A549 (cell line): ENCODE results near the gene TTLL11.

ENCODE experiments used
- EHMT2 ChIP-seq: fragments of 200-600 bp; sonication (generic); IDR thresholded peaks from 2 replicates; pipeline ENCODE4 v1.6.1; 2016; ENCODE audit warnings: antibody characterized with exemption, low read depth, mild to moderate bottlenecking, moderate library complexity
- EP300 ChIP-seq, 2 experiments: fragments of >200 bp; sonication (Bioruptor Twin); formaldehyde crosslinking; IDR thresholded peaks; 2 replicates in 1 of 2; 3 replicates in 1 of 2; pipeline ENCODE4 v1.6.1; 2016 to 2017
- MAFK ChIP-seq: fragments of 450-650 bp; IDR thresholded peaks from 2 replicates; pipeline ENCODE4 v1.6.1; 2014; ENCODE audit not compliant: partially characterized antibody
- POLR2A ChIP-seq: IDR thresholded peaks from 2 replicates; pipeline ENCODE4 v1.6.1; 2012; ENCODE audit warnings: mild to moderate bottlenecking, low read length
- POLR2AphosphoS2 ChIP-seq: conservative IDR thresholded peaks from 2 replicates; pipeline ENCODE4 v1.6.1; 2012; ENCODE audit warnings: low read length, improper control_type of control experiment, inconsistent platforms
- TF ChIP-seq, protein P1 (sequence below): fragments of >200 bp; sonication (Bioruptor Twin); formaldehyde crosslinking; IDR thresholded peaks from 3 replicates; pipeline ENCODE4 v1.5.1; 2016
- TF ChIP-seq, protein P2 (sequence below): IDR thresholded peaks from 2 replicates; pipeline ENCODE4 v1.6.1; 2012
- TF ChIP-seq, protein P3 (sequence below): fragments of >200 bp; sonication (Bioruptor Twin); formaldehyde crosslinking; IDR thresholded peaks from 3 replicates; pipeline ENCODE4 v1.6.1; 2016

DNA sequence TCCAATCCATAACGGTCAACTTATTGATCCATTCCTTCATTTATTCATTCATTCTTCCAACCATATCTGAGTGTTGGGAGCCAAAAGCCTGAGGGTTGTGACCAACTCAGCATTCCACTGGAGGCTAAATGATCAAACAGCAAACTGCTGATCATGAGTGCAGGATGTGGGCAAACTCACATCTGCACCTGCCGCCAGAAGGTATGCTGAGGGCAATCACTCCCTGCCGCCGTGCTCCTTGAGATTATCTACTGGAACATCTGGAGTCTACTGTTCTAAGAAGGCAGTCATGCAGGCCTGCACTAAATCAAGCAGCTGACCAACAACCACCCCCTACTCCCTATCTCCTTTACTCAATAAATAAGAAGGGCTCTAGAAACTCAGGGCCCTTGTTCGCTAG is 184.0 kb downstream of the TTLL11 start:
- TF ChIP-seq, protein P1, sequence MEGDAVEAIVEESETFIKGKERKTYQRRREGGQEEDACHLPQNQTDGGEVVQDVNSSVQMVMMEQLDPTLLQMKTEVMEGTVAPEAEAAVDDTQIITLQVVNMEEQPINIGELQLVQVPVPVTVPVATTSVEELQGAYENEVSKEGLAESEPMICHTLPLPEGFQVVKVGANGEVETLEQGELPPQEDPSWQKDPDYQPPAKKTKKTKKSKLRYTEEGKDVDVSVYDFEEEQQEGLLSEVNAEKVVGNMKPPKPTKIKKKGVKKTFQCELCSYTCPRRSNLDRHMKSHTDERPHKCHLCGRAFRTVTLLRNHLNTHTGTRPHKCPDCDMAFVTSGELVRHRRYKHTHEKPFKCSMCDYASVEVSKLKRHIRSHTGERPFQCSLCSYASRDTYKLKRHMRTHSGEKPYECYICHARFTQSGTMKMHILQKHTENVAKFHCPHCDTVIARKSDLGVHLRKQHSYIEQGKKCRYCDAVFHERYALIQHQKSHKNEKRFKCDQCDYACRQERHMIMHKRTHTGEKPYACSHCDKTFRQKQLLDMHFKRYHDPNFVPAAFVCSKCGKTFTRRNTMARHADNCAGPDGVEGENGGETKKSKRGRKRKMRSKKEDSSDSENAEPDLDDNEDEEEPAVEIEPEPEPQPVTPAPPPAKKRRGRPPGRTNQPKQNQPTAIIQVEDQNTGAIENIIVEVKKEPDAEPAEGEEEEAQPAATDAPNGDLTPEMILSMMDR = no peak
- no peak for TF ChIP-seq EP300 (IDR thresholded peaks at IDR 0.05)
- TF ChIP-seq EHMT2 = no peak
- no peak for TF ChIP-seq MAFK
- TF ChIP-seq, protein P2, sequence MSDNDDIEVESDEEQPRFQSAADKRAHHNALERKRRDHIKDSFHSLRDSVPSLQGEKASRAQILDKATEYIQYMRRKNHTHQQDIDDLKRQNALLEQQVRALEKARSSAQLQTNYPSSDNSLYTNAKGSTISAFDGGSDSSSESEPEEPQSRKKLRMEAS = no peak
- TF ChIP-seq POLR2A = no peak
- TF ChIP-seq POLR2AphosphoS2 = no peak
- TF ChIP-seq, protein P3, sequence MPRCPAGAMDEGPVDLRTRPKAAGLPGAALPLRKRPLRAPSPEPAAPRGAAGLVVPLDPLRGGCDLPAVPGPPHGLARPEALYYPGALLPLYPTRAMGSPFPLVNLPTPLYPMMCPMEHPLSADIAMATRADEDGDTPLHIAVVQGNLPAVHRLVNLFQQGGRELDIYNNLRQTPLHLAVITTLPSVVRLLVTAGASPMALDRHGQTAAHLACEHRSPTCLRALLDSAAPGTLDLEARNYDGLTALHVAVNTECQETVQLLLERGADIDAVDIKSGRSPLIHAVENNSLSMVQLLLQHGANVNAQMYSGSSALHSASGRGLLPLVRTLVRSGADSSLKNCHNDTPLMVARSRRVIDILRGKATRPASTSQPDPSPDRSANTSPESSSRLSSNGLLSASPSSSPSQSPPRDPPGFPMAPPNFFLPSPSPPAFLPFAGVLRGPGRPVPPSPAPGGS = no peak
